DND-41 (cell line): ENCODE results near the gene GSTP1.
"Not testable (repeated sequence)": the region's sequence is repeated elsewhere in the genome, so short reads cannot be mapped to it uniquely, and the experiment has no call there.

Source experiments
- ATAC-seq: fragments of 200-7000 bp; cut with Tn5 transposase; 3 replicates; pipeline ENCODE4 v1.9.1; 2021; ENCODE audit warnings: low read depth; ENCODE audit not compliant: insufficient read depth
- DNase-seq: peaks from one replicate; pipeline ENCODE4 v3.0.0-alpha.2; 2020
- H2AFZ ChIP-seq: 2 replicates; pipeline ENCODE4 v1.6.0; 2012; ENCODE audit warnings: low read depth, low read length
- H3K27ac ChIP-seq: 2 replicates; pipeline ENCODE4 v1.5.1; 2012; ENCODE audit warnings: low read length, inconsistent platforms
- H3K27me3 ChIP-seq: fragments of 200-600 bp; sonication (generic); 2 replicates; pipeline ENCODE4 v1.6.0; 2012; ENCODE audit warnings: low read length, mild to moderate bottlenecking, inconsistent platforms; ENCODE audit not compliant: insufficient read depth, poor library complexity
- H3K36me3 ChIP-seq: 2 replicates; pipeline ENCODE4 v1.5.1; 2012; ENCODE audit warnings: low read length, inconsistent platforms; ENCODE audit not compliant: insufficient read depth
- H3K4me1 ChIP-seq: 2 replicates; pipeline ENCODE4 v1.5.1; 2012; ENCODE audit warnings: mild to moderate bottlenecking, low read length; ENCODE audit not compliant: insufficient read depth
- H3K4me2 ChIP-seq: 2 replicates; pipeline ENCODE4 v1.6.0; 2012; ENCODE audit warnings: mild to moderate bottlenecking, moderate library complexity, low read length, inconsistent platforms; ENCODE audit not compliant: insufficient read depth
- H3K4me3 ChIP-seq, 2 experiments: fragments of 200-600 bp in 1 of 2; shearing (Covaris generic) in 1 of 2; 2 replicates each; pipeline ENCODE4 v1.5.1; 2012 to 2016; ENCODE audit warnings: inconsistent platforms in 2 of 2, low read length in 2 of 2, mild to moderate bottlenecking in 2 of 2, low read depth in 1 of 2, moderate library complexity in 1 of 2
- H3K79me2 ChIP-seq: 2 replicates; pipeline ENCODE4 v1.6.0; 2012; ENCODE audit warnings: low read length, inconsistent platforms; ENCODE audit not compliant: insufficient read depth
- H3K9ac ChIP-seq: 2 replicates; pipeline ENCODE4 v1.6.0; 2012; ENCODE audit warnings: low read depth, mild to moderate bottlenecking, inconsistent platforms, low read length, moderate library complexity
- H3K9me3 ChIP-seq: 2 replicates; pipeline ENCODE4 v1.5.1; 2012; ENCODE audit warnings: low read length, moderate library complexity, mild to moderate bottlenecking, inconsistent platforms; ENCODE audit not compliant: insufficient read depth, severe bottlenecking
- H4K20me1 ChIP-seq: 2 replicates; pipeline ENCODE4 v1.6.0; 2012; ENCODE audit warnings: low read length; ENCODE audit not compliant: insufficient read depth
- CTCF ChIP-seq: IDR thresholded peaks from 2 replicates; pipeline ENCODE4 v1.5.1; 2012; ENCODE audit warnings: borderline replicate concordance, low read length, moderate library complexity, mild to moderate bottlenecking; ENCODE audit not compliant: poor library complexity, severe bottlenecking; ENCODE audit errors: extremely low read depth
- EZH2 ChIP-seq: IDR thresholded peaks from 3 replicates; pipeline ENCODE4 v1.6.1; 2012; ENCODE audit warnings: borderline replicate concordance, low read depth, mild to moderate bottlenecking, moderate library complexity, low read length, inconsistent platforms; ENCODE audit not compliant: severe bottlenecking

Gene GSTP1

GRCh38 chr11:67599149-67599548 lies 15.5 kb downstream of the GSTP1 start:
- Histone ChIP-seq H3K79me2 (no peaks in the 10 kb centered on the region), H3K9me3 (peaks cover 2% of the 10 kb centered on the region), H2AFZ (no peak overlapping the region), H3K4me1 (no peaks in the 10 kb centered on the region), H4K20me1 (no peaks in the 10 kb centered on the region), H3K27me3 (no peaks in the 10 kb centered on the region), H3K4me2 (no peak overlapping the region), H3K27ac (no peak overlapping the region), H3K9ac (no peak overlapping the region), H3K4me3 (no peak overlapping the region), H3K36me3 (no peaks in the 10 kb centered on the region)
- DNase-seq = no peak
- no peak for TF ChIP-seq CTCF
- no peak for TF ChIP-seq EZH2
- no peak for ATAC-seq

DNA sequence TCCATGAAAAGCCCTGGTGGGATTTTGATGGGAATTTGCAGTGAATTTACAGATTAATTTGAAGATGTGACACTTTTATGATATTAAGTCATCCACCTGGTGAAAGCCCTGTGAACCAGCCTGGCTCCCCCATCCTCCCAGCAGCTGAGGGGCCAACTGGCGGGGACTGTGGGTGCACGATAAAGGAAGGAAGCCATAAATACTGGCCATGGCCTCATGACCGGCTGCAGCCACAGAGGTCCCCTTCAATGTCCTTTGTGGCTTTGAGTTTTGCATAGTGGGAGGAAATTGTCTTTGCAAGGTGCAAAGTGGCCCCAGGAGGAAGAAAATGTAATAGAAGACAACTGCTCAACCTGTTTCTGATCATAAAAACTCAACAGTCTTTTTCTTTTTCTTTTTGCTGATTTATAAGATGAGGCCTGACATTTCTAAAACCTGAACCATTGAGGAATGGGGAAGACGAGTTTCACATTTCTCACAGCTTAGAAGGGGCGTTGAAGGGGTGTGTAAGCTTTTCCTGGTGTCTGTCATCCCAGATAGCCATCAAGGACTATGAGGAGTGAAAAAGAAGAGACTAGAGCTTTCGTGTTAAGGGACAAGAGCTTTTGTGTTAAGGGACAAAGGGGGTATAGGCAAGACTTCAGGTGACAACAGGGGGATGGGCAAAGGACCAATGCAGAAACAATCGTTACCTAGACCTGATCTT lies 16.9 kb downstream of the GSTP1 start:
- DNase-seq (no peak), ATAC-seq (no peak)
- no peak overlapping the region for H3K4me3 ChIP-seq
- H3K9me3 ChIP-seq = peaks cover 2% of the 10 kb centered on the region
- no peak overlapping the region for H3K9ac ChIP-seq
- H3K4me1 ChIP-seq = no peaks in the 10 kb centered on the region
- no peak overlapping the region for H3K27ac ChIP-seq
- H3K27me3 ChIP-seq = no peaks in the 10 kb centered on the region
- no peak overlapping the region for H3K4me2 ChIP-seq
- H3K36me3 ChIP-seq = no peaks in the 10 kb centered on the region
- H3K79me2 ChIP-seq = no peaks in the 10 kb centered on the region
- TF ChIP-seq EZH2 = no peak
- TF ChIP-seq CTCF = no peak
- H4K20me1 ChIP-seq = no peaks in the 10 kb centered on the region
- no peak overlapping the region for H2AFZ ChIP-seq

- Histone ChIP-seq H3K4me2 (no peak overlapping the region), H3K4me1 (peaks cover 5% of the 10 kb centered on the region), H3K27ac (no peak overlapping the region), H3K79me2 (no peaks in the 10 kb centered on the region), H3K27me3 (no peaks in the 10 kb centered on the region), H3K4me3 (no peak overlapping the region), H3K9ac (no peak overlapping the region), H4K20me1 (no peaks in the 10 kb centered on the region), H3K9me3 (peaks cover 2% of the 10 kb centered on the region), H2AFZ (no peak overlapping the region), H3K36me3 (no peaks in the 10 kb centered on the region)
- ATAC-seq (no peak), DNase-seq (no peak)
- TF ChIP-seq CTCF (no peak), EZH2 (no peak)
These were observed 17.5 kb downstream of the GSTP1 start for GRCh38 chr11:67601098-67601497.

DNA sequence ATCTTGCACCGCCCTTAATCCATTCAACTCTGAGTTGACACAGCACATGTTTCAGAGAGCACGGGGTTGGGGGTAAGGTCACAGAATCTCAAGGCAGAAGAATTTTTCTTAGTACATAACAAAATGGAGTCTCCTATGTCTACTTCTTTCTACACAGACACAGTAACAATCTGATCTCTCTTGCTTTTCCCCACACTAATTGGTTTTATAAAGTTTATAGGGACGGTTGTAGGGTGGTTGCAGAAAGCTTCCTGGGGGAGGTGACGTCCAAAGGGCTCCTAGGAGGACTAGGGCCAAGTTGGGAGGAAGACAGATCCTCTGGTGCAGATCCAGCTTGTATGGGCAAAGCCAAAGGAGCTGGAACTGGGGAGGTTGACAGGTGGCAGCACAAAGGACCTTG lies 20.5 kb downstream of the GSTP1 start:
- H3K4me2 ChIP-seq, H3K9ac ChIP-seq, H4K20me1 ChIP-seq, H3K27me3 ChIP-seq, H3K27ac ChIP-seq, H2AFZ ChIP-seq, H3K4me3 ChIP-seq, ATAC-seq, H3K9me3 ChIP-seq, DNase-seq: not testable (repeated sequence)
- Histone ChIP-seq H3K79me2 (peaks cover 21% of the 10 kb centered on the region), H3K4me1 (peaks cover 30% of the 10 kb centered on the region), H3K36me3 (peaks cover 14% of the 10 kb centered on the region)
